NCI-H510A treated with DMSO at 0.1 percent for 48 hours (cell line): Measurements from ENCODE around the gene SUPT4H1.
"Not testable (repeated sequence)": the region's sequence is repeated elsewhere in the genome, so short reads cannot be mapped to it uniquely, and the experiment has no call there.

ENCODE experiments used
- DNase-seq: peaks from one replicate; lab custom pipeline; 2025; lab: John Stamatoyannopoulos, UW

Gene SUPT4H1

GRCh38 chr17:58351831-58352595 is at the start of gene SUPT4H1:
SUPT4H1 (minus strand) TSS chr17:58352201; CDS start chr17:58352135, 66 bp downstream.
- DNase-seq: peak; percentile 98

GRCh38 chr17:58401287-58401686 is 49.3 kb upstream of the SUPT4H1 start:
- DNase-seq: peak; percentile 58

GRCh38 chr17:58400826-58401225 is 48.8 kb upstream of the SUPT4H1 start:
- DNase-seq: no peak

GRCh38 chr17:58399974-58400373 is 48.0 kb upstream of the SUPT4H1 start:
- no peak for DNase-seq

- no peak for DNase-seq
These were observed 46.7 kb upstream of the SUPT4H1 start for GRCh38 chr17:58398574-58399266.

- not testable (repeated sequence) for DNase-seq
These were observed 45.4 kb upstream of the SUPT4H1 start for GRCh38 chr17:58397421-58397820.

GRCh38 chr17:58396173-58396572 is 44.2 kb upstream of the SUPT4H1 start:
- DNase-seq: no peak

- no peak for DNase-seq
These were observed 42.7 kb upstream of the SUPT4H1 start for GRCh38 chr17:58394534-58395223.

GRCh38 chr17:58391302-58391984 is 39.4 kb upstream of the SUPT4H1 start:
- peak; percentile 99 for DNase-seq

GRCh38 chr17:58390884-58391283 is 38.9 kb upstream of the SUPT4H1 start:
- no peak for DNase-seq

- DNase-seq: peak; percentile 14
These were observed 36.5 kb upstream of the SUPT4H1 start for GRCh38 chr17:58388302-58389190.

GRCh38 chr17:58387834-58388233 is 35.8 kb upstream of the SUPT4H1 start:
- DNase-seq: no peak

- no peak for DNase-seq
These were observed 34.7 kb upstream of the SUPT4H1 start for GRCh38 chr17:58386708-58387107.

GRCh38 chr17:58385359-58385899 is 33.4 kb upstream of the SUPT4H1 start:
- no peak for DNase-seq

- DNase-seq: no peak
These were observed 32.9 kb upstream of the SUPT4H1 start for GRCh38 chr17:58384897-58385296.

- DNase-seq: no peak
These were observed 32.0 kb upstream of the SUPT4H1 start for GRCh38 chr17:58383892-58384462.

- DNase-seq: no peak
These were observed 30.9 kb upstream of the SUPT4H1 start for GRCh38 chr17:58382872-58383242.

GRCh38 chr17:58382108-58382871 is 30.3 kb upstream of the SUPT4H1 start:
- no peak for DNase-seq

GRCh38 chr17:58381124-58382035 is 29.4 kb upstream of the SUPT4H1 start:
- no peak for DNase-seq
